ENCODE results near the gene NYNRIN.

DNA sequence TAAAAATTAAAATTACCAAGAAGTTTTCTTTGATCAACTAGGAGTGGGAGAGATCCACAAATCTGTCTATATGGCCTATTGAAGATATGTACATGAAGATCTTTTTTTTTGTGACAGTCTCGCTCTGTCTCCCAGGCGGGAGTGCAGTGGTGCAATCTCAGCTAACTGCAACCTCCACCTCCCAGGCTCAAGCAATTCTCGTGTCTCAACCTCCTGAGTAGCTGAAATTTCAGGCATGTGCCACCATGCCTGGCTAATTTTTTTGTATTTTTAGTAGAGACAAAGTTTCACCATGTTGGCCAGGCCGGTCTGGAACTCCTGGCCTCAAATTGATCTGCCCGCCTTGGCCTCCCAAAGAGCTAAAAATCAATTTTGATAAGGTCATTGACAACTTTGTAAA lies 35.4 kb upstream of the NYNRIN start:
- TF ChIP-seq, protein P1, sequence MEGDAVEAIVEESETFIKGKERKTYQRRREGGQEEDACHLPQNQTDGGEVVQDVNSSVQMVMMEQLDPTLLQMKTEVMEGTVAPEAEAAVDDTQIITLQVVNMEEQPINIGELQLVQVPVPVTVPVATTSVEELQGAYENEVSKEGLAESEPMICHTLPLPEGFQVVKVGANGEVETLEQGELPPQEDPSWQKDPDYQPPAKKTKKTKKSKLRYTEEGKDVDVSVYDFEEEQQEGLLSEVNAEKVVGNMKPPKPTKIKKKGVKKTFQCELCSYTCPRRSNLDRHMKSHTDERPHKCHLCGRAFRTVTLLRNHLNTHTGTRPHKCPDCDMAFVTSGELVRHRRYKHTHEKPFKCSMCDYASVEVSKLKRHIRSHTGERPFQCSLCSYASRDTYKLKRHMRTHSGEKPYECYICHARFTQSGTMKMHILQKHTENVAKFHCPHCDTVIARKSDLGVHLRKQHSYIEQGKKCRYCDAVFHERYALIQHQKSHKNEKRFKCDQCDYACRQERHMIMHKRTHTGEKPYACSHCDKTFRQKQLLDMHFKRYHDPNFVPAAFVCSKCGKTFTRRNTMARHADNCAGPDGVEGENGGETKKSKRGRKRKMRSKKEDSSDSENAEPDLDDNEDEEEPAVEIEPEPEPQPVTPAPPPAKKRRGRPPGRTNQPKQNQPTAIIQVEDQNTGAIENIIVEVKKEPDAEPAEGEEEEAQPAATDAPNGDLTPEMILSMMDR (conservative IDR thresholded peaks at IDR 0.05; ENCODE audit: low read depth in 2 of 2) = no peak
- TF ChIP-seq POLR2AphosphoS5 (IDR thresholded peaks at IDR 0.05; ENCODE audit: low read depth) (no peak), STAT1 (IDR thresholded peaks at IDR 0.05; ENCODE audit: unreplicated experiment) (no peak), EZH2 (IDR thresholded peaks at IDR 0.05; ENCODE audit: low read depth, unreplicated experiment) (no peak)

Data from GM23338 (cell line).